ENCODE measurements around the gene D2HGDH. TPM values are rescaled to one million over a fixed set of nuclear protein-coding genes. Genes with fewer than 3 reads are reported as not detected.

D2HGDH gene
- total RNA-seq, 1 donor from 2014 or later, result 17.8 TPM

GRCh38 chr2:241703032-241703604, 31.3 kb upstream of the D2HGDH start:
- peaks cover 36% of the 10 kb centered on the region for H3K36me3 ChIP-seq
- intact Hi-C loops (cut with micrococcal nuclease), result no loop called here
- peaks cover 10% of the 10 kb centered on the region for H3K9me3 ChIP-seq (replicated peaks)
- H3K27me3 ChIP-seq (ENCODE audit: low read depth), result no peaks in the 10 kb centered on the region
- no peak for TF ChIP-seq CTCF (IDR thresholded peaks at IDR 0.05; ENCODE audit: borderline replicate concordance)
- DNase-seq, result no peak
- peak overlapping the region; percentile 92 for H3K4me3 ChIP-seq
- peaks cover 25% of the 10 kb centered on the region for H3K4me1 ChIP-seq
- H3K27ac ChIP-seq (replicated peaks), result peak overlapping the region; percentile 96

GRCh38 chr2:241706537-241706936, 27.9 kb upstream of the D2HGDH start:
- no peak for DNase-seq
- peaks cover 16% of the 10 kb centered on the region for H3K4me1 ChIP-seq
- peaks cover 68% of the 10 kb centered on the region for H3K36me3 ChIP-seq
- intact Hi-C loops (cut with micrococcal nuclease), result no loop called here
- peaks cover 10% of the 10 kb centered on the region for H3K9me3 ChIP-seq (replicated peaks)
- no peak overlapping the region for H3K27ac ChIP-seq (replicated peaks)
- TF ChIP-seq CTCF (IDR thresholded peaks at IDR 0.05; ENCODE audit: borderline replicate concordance), result no peak
- no peaks in the 10 kb centered on the region for H3K27me3 ChIP-seq (ENCODE audit: low read depth)
- no peak overlapping the region for H3K4me3 ChIP-seq

GRCh38 chr2:241708879-241709278, 25.6 kb upstream of the D2HGDH start:
- intact Hi-C loops (cut with micrococcal nuclease), result no loop called here
- no peaks in the 10 kb centered on the region for H3K27me3 ChIP-seq (ENCODE audit: low read depth)
- H3K4me1 ChIP-seq, result no peaks in the 10 kb centered on the region
- H3K9me3 ChIP-seq (replicated peaks), result peaks cover 11% of the 10 kb centered on the region
- DNase-seq, result no peak
- TF ChIP-seq CTCF (IDR thresholded peaks at IDR 0.05; ENCODE audit: borderline replicate concordance), result no peak
- peaks cover 91% of the 10 kb centered on the region for H3K36me3 ChIP-seq
- H3K27ac ChIP-seq (replicated peaks), result no peak overlapping the region
- no peak overlapping the region for H3K4me3 ChIP-seq

GRCh38 chr2:241719093-241719492, 15.3 kb upstream of the D2HGDH start:
- Histone ChIP-seq H3K27me3 (ENCODE audit: low read depth) (no peaks in the 10 kb centered on the region), H3K36me3 (peaks cover 74% of the 10 kb centered on the region), H3K4me1 (no peaks in the 10 kb centered on the region), H3K4me3 (no peak overlapping the region), H3K27ac (replicated peaks) (no peak overlapping the region), H3K9me3 (replicated peaks) (peaks cover 8% of the 10 kb centered on the region)
- no peak for DNase-seq
- no peak for TF ChIP-seq CTCF (IDR thresholded peaks at IDR 0.05; ENCODE audit: borderline replicate concordance)
- intact Hi-C loops (cut with micrococcal nuclease), result no loop called here

GRCh38 chr2:241720099-241720498, 14.3 kb upstream of the D2HGDH start:
- H3K4me3 ChIP-seq, result no peak overlapping the region
- no peaks in the 10 kb centered on the region for H3K27me3 ChIP-seq (ENCODE audit: low read depth)
- H3K27ac ChIP-seq (replicated peaks), result no peak overlapping the region
- no peaks in the 10 kb centered on the region for H3K9me3 ChIP-seq (replicated peaks)
- intact Hi-C loops (cut with micrococcal nuclease), result no loop called here
- DNase-seq, result no peak
- H3K36me3 ChIP-seq, result peaks cover 73% of the 10 kb centered on the region
- no peaks in the 10 kb centered on the region for H3K4me1 ChIP-seq
- TF ChIP-seq CTCF (IDR thresholded peaks at IDR 0.05; ENCODE audit: borderline replicate concordance), result no peak

Data from left ventricle myocardium inferior (tissue), 1 donor.